ENCODE results near the gene SNAPC5. TPM values are rescaled to one million over a fixed set of nuclear protein-coding genes. Genes with fewer than 3 reads are reported as not detected.
A peak's percentile ranks its signal among the peaks of the same experiment; 100 is the strongest.

The SNAPC5 gene
- total RNA-seq, 1 experiment from 2014 or later: 17.9 TPM

DNA sequence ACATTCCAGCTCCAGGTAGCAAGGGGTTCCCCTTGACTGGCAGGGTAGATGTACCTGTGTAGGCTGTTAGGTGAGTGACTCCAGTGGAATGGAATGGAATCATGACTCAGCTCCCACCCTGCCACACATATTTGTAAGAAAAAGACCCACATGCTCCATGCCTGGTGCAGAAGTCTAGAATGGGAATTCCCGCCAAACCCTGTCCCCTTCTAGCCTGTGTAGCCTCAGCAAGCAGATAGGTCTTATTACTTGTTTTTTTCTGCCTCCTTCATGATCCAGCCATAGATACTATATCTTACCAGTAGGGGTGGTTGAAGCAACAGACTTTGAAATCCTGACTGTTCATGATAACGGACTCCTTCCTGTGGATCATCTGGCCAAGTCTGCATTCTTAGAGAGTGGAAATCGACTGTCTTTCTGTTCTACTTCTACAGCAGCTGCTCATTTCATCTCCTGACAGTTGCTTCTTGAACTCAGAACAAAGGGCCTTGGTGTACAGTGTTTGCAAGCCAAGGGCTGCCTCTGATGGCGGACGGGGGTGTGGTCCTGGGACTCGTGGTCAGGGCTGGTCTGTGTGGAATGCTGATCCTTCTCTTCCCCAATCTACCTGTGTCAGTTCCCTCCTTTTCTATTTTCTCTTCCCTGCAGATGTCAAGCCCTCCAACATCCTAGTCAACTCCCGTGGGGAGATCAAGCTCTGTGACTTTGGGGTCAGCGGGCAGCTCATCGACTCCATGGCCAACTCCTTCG, 16.3 kb downstream of the SNAPC5 start:
- peaks cover 43% of the 10 kb centered on the region; the same call in 1 of the 2 replicates for H3F3A ChIP-seq (ENCODE audit: insufficient read depth, low read depth)
- no peak overlapping the region for H2AFZ ChIP-seq
- no TSS peak for BruUV-seq (replicated peaks)
- no peaks in the 10 kb centered on the region for H3K27me3 ChIP-seq (ENCODE audit: insufficient read depth, low read depth)
- peaks cover 47% of the 10 kb centered on the region for H3K4me1 ChIP-seq (replicated peaks; ENCODE audit: insufficient read depth)
- intact Hi-C loops (cut with micrococcal nuclease; ENCODE audit: unreplicated experiment): loop anchor here (1.0 kb wide), 1 partner anchor 21 kb away; no protein-coding TSS in a partner anchor
- no peaks in the 10 kb centered on the region for H3K36me3 ChIP-seq (ENCODE audit: low read depth)
- no peak overlapping the region for H3K4me3 ChIP-seq
- H3K27ac ChIP-seq: peak overlapping the region; percentile 47
- H3K9me3 ChIP-seq (ENCODE audit: insufficient read depth, low read depth): no peaks in the 10 kb centered on the region
- no peaks in the 10 kb centered on the region for H3K9me2 ChIP-seq (ENCODE audit: insufficient read depth)
- peak; percentile 68 to 86 for DNase-seq
- TF ChIP-seq, protein P1, sequence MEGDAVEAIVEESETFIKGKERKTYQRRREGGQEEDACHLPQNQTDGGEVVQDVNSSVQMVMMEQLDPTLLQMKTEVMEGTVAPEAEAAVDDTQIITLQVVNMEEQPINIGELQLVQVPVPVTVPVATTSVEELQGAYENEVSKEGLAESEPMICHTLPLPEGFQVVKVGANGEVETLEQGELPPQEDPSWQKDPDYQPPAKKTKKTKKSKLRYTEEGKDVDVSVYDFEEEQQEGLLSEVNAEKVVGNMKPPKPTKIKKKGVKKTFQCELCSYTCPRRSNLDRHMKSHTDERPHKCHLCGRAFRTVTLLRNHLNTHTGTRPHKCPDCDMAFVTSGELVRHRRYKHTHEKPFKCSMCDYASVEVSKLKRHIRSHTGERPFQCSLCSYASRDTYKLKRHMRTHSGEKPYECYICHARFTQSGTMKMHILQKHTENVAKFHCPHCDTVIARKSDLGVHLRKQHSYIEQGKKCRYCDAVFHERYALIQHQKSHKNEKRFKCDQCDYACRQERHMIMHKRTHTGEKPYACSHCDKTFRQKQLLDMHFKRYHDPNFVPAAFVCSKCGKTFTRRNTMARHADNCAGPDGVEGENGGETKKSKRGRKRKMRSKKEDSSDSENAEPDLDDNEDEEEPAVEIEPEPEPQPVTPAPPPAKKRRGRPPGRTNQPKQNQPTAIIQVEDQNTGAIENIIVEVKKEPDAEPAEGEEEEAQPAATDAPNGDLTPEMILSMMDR (conservative IDR thresholded peaks at IDR 0.05): no peak
- TF ChIP-seq EZH2 (IDR thresholded peaks at IDR 0.05; ENCODE audit: low read depth): no peak
- no peaks in the 10 kb centered on the region for H3K79me2 ChIP-seq (ENCODE audit: low read depth)
- peak overlapping the region; percentile 47 for H3K4me2 ChIP-seq
- H4K20me1 ChIP-seq (ENCODE audit: insufficient read depth): no peaks in the 10 kb centered on the region
- ChIA-PET CTCF (no interaction called here), POLR2A (ENCODE audit: unreplicated experiment) (interaction anchor here (0.5 kb wide), 3 partner anchors 19 to 541 kb away, joined by 3 to 4 read pairs (median 4); no protein-coding TSS in a partner anchor)

DNA sequence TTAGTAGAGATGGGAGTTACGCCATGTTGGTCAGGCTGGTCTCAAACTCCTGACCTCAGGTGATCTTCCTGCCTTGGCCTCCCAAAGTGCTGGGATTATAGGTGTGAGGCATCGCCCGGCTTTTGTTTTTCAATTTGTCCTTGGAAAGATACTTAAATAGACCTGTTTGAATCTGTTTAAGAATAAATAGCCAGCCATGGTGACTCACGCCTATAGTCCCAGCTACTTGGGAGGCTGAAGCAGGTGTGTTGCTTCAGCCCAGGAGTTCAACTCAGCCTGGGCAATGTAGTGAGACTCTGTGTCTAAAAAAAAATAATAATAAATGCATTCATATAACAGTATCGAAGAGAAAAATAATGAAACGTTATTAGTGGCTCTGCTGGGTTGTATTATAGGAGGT, 17.3 kb downstream of the SNAPC5 start:
- Histone ChIP-seq H2AFZ (no peak overlapping the region), H3K4me2 (peak overlapping the region; percentile 47; the same call in 1 of the 2 replicates), H3K9me3 (ENCODE audit: insufficient read depth, low read depth) (no peaks in the 10 kb centered on the region), H3K4me1 (replicated peaks; ENCODE audit: insufficient read depth) (peaks cover 47% of the 10 kb centered on the region), H3K27ac (peak overlapping the region; percentile 47), H3K4me3 (no peak overlapping the region), H3K27me3 (ENCODE audit: insufficient read depth, low read depth) (no peaks in the 10 kb centered on the region), H3K79me2 (ENCODE audit: low read depth) (no peaks in the 10 kb centered on the region), H4K20me1 (ENCODE audit: insufficient read depth) (no peaks in the 10 kb centered on the region), H3K9me2 (ENCODE audit: insufficient read depth) (no peaks in the 10 kb centered on the region), H3K36me3 (ENCODE audit: low read depth) (no peaks in the 10 kb centered on the region), H3F3A (ENCODE audit: insufficient read depth, low read depth) (peaks cover 43% of the 10 kb centered on the region; the same call in 1 of the 2 replicates)
- CTCF ChIA-PET: interaction anchor here (0.7 kb wide), 1 partner anchor 1421 kb away, joined by 4 read pairs; no protein-coding TSS in a partner anchor
- no peak for DNase-seq
- TF ChIP-seq, protein P1 (conservative IDR thresholded peaks at IDR 0.05): no peak
- no peak for TF ChIP-seq EZH2 (IDR thresholded peaks at IDR 0.05; ENCODE audit: low read depth)
- POLR2A ChIA-PET (ENCODE audit: unreplicated experiment): interaction anchor here (0.5 to 0.6 kb wide), 4 partner anchors 18 to 540 kb away, joined by 3 to 9 read pairs (median 4); no protein-coding TSS in a partner anchor
- intact Hi-C loops (cut with micrococcal nuclease; ENCODE audit: unreplicated experiment): no loop called here
- BruUV-seq (replicated peaks): no TSS peak

DNA sequence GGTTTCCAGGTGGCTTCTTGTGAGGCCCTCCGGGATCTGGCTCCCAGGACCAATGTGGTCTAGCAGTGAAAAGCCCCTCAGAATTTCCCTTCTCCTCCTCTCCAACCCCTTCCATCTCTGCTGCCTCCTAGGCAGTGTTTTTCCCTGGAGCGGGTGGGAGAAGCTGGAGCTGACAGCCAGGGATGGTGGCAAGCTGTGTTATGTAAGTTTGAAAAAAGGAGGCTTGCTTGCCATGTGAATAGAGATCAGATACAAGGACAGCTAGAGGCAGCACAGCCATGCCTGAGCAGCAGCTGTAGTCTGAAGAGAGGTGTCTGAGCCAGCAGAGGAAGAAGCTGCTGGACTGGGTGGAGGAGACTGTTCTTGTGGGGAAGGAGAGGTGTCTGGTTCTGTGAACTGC, 20.6 kb downstream of the SNAPC5 start:
- Histone ChIP-seq H4K20me1 (ENCODE audit: insufficient read depth) (no peaks in the 10 kb centered on the region), H3K27ac (no peak overlapping the region), H3K4me3 (no peak overlapping the region), H3K36me3 (ENCODE audit: low read depth) (no peaks in the 10 kb centered on the region), H3K27me3 (ENCODE audit: insufficient read depth, low read depth) (no peaks in the 10 kb centered on the region), H3K9me3 (ENCODE audit: insufficient read depth, low read depth) (no peaks in the 10 kb centered on the region), H3K79me2 (ENCODE audit: low read depth) (no peaks in the 10 kb centered on the region), H3F3A (ENCODE audit: insufficient read depth, low read depth) (peaks cover 20% of the 10 kb centered on the region; the same call in 1 of the 2 replicates), H2AFZ (no peak overlapping the region), H3K4me1 (replicated peaks; ENCODE audit: insufficient read depth) (peaks cover 19% of the 10 kb centered on the region), H3K4me2 (no peak overlapping the region), H3K9me2 (ENCODE audit: insufficient read depth) (no peaks in the 10 kb centered on the region)
- BruUV-seq (replicated peaks): no TSS peak
- intact Hi-C loops (cut with micrococcal nuclease; ENCODE audit: unreplicated experiment): no loop called here
- ChIA-PET CTCF (no interaction called here), POLR2A (ENCODE audit: unreplicated experiment) (no interaction called here)
- TF ChIP-seq EZH2 (IDR thresholded peaks at IDR 0.05; ENCODE audit: low read depth): no peak
- TF ChIP-seq, protein P1 (conservative IDR thresholded peaks at IDR 0.05): no peak
- DNase-seq: no peak
